HepG2 (cell line): ENCODE results near the gene TBC1D5. TPM values are rescaled to one million over a fixed set of nuclear protein-coding genes. Genes with fewer than 3 reads are reported as not detected.

Experiments used
- ATAC-seq: fragments of 200-7000 bp; cut with Tn5 transposase; 3 replicates; pipeline ENCODE4 v1.9.1; 2020; ENCODE audit warnings: mild to moderate bottlenecking, moderate library complexity
- BruUV-seq: library from RNA; stranded (reverse); fragments of 400-500 nt; replicated peaks from 2 replicates; lab custom pipeline; 2021; lab: Mats Ljungman, UMichigan
- CTCF ChIA-PET: fragments of 300-600 bp; formaldehyde crosslinking; extraction: SDS; loops from one replicate; lab custom pipeline; 2021; ENCODE audit warnings: low total read pairs, inconsistent platforms, low intra/inter-chr PET ratio; lab: Yijun Ruan, JAX
- POLR2A ChIA-PET: fragments of 350-600 bp; sonication (Branson Sonifier 250); formaldehyde crosslinking; loops from one replicate; lab custom pipeline; 2020; ENCODE audit warnings: antibody characterized with exemption, inconsistent platforms; lab: Yijun Ruan, JAX
- DNase-seq: peaks from one replicate; pipeline ENCODE4 v3.0.0-alpha.2; 2015; ENCODE audit warnings: low spot score
- FAIRE-seq: peaks from 3 replicates; lab custom pipeline; 2011; peaks lifted over from hg19 to GRCh38; lab: Jason Lieb, UNC
- H2AFZ ChIP-seq: one replicate; pipeline ENCODE4 v1.6.1; 2011; ENCODE audit warnings: low read length, inconsistent platforms
- H3K27ac ChIP-seq: fragments of 300-600 bp; 3 replicates; pipeline ENCODE4 v1.8.0; 2011; ENCODE audit warnings: mixed run types, mild to moderate bottlenecking, mixed read lengths, low read length, inconsistent platforms; ENCODE audit not compliant: insufficient read depth; ENCODE audit errors: extremely low read length
- H3K27me3 ChIP-seq, 2 experiments: fragments of 200-600 bp in 1 of 2; 2 replicates in 1 of 2; 3 replicates in 1 of 2; pipeline versions ENCODE4 v1.6.0 to v1.8.0; 2011; ENCODE audit warnings: low read length in 2 of 2, mild to moderate bottlenecking in 2 of 2, moderate library complexity in 2 of 2, inconsistent platforms in 1 of 2; ENCODE audit not compliant: insufficient read depth in 2 of 2, control insufficient read depth in 1 of 2
- H3K36me3 ChIP-seq, 2 experiments: fragments of 200-600 bp in 1 of 2; replicated peaks in 1 of 2; 2 replicates in 1 of 2; 3 replicates in 1 of 2; pipeline versions ENCODE4 v1.5.1 to v1.8.0; 2011; ENCODE audit warnings: low read length in 2 of 2, inconsistent platforms in 1 of 2; ENCODE audit not compliant: insufficient read depth in 2 of 2, control insufficient read depth in 1 of 2
- H3K4me1 ChIP-seq: 2 replicates; pipeline ENCODE4 v1.5.1; 2012; ENCODE audit warnings: low read length, inconsistent platforms; ENCODE audit not compliant: insufficient read depth
- H3K4me2 ChIP-seq: 2 replicates; pipeline ENCODE4 v1.6.0; 2011; ENCODE audit warnings: low read depth, low read length, inconsistent platforms
- H3K4me3 ChIP-seq, 3 experiments: fragments of 200-600 bp in 1 of 3; sonication (generic), shearing (Covaris generic) in 1 of 3; replicated peaks in 1 of 3; 2 replicates each; pipeline ENCODE4 v1.5.1; 2011 to 2016; ENCODE audit warnings: low read length in 3 of 3, inconsistent platforms in 2 of 3, low read depth in 2 of 3, mild to moderate bottlenecking in 2 of 3, control low read depth in 1 of 3, mixed read lengths in 1 of 3; ENCODE audit not compliant: insufficient read depth in 1 of 3
- H3K79me2 ChIP-seq: one replicate; pipeline ENCODE4 v1.6.1; 2011; ENCODE audit warnings: low read length, inconsistent platforms; ENCODE audit not compliant: insufficient read depth
- H3K9ac ChIP-seq: 2 replicates; pipeline ENCODE4 v1.6.0; 2011; ENCODE audit warnings: mild to moderate bottlenecking, low read depth, low read length, inconsistent platforms; ENCODE audit not compliant: insufficient read depth
- H3K9me3 ChIP-seq: 2 replicates; pipeline ENCODE4 v1.5.1; 2012; ENCODE audit warnings: mild to moderate bottlenecking, low read length
- H4K20me1 ChIP-seq: 2 replicates; pipeline ENCODE4 v1.6.0; 2011; ENCODE audit warnings: inconsistent platforms, mild to moderate bottlenecking, low read length, moderate library complexity; ENCODE audit not compliant: insufficient read depth
- HNF4A ChIP-seq: sonication (generic); formaldehyde crosslinking; IDR thresholded peaks from 2 replicates; pipeline ENCODE4 v1.4.0; 2020; ENCODE audit warnings: missing genetic modification reagents
- PHF5A ChIP-seq: IDR thresholded peaks from one replicate; pipeline ENCODE4 v1.6.1; 2018; ENCODE audit warnings: low read depth, missing genetic modification reagents; ENCODE audit not compliant: unreplicated experiment
- ZNF12 ChIP-seq: sonication (generic); formaldehyde crosslinking; IDR thresholded peaks from 2 replicates; pipeline ENCODE4 v1.5.0; 2020; ENCODE audit warnings: missing genetic modification reagents
- ZNF703 ChIP-seq: sonication (generic); formaldehyde crosslinking; IDR thresholded peaks from 2 replicates; pipeline ENCODE4 v1.5.1; 2020; ENCODE audit warnings: missing genetic modification reagents, mild to moderate bottlenecking, moderate library complexity, borderline replicate concordance
- ZSCAN30 ChIP-seq: sonication (generic); formaldehyde crosslinking; IDR thresholded peaks from 2 replicates; pipeline ENCODE4 v1.5.0; 2020; ENCODE audit warnings: mild to moderate bottlenecking, missing genetic modification reagents
- in situ Hi-C: cut with HindIII; loops from 2 replicates; pipeline ENCODE4 v1.10.0; 2017; ENCODE audit warnings: low pct_unique_long_range_greater_than_20kb; ENCODE audit not compliant: extremely low pct_ligation_motif_present
- intact Hi-C: fragments of 100-400 bp; cut with micrococcal nuclease; formaldehyde crosslinking; loops from one replicate; pipeline ENCODE4 v1.10.0; 2022; ENCODE audit not compliant: unreplicated experiment
- polyA plus RNA-seq, 8 experiments: library from polyadenylated mRNA; depleted of rRNA in 3 of 8; stranded (reverse) in 7 of 8; unstranded in 1 of 8; fragments of >200 nt; fragmentation: Illumina TruSeq in 4 of 8; extraction: Trizol in 4 of 8; gene quantifications; 2 replicates each; pipeline versions ENCODE4 v1.2.1 to v1.2.3, GENCODE V29; 2011 to 2016; ENCODE audit warnings: low read depth in 4 of 8, missing spikeins in 1 of 8, mixed read lengths in 1 of 8; ENCODE audit not compliant: insufficient read depth in 1 of 8
- total RNA-seq, 5 experiments: library from RNA; depleted of rRNA; stranded (reverse); fragments of >200 nt; fragmentation: Illumina TruSeq; extraction: Trizol; gene quantifications; 2 replicates each; pipeline ENCODE4 v1.2.3, GENCODE V29; 2016; ENCODE audit warnings: low read depth in 1 of 5
- TF ChIP-seq, protein P1 (sequence below): sonication (generic); formaldehyde crosslinking; IDR thresholded peaks from 2 replicates; pipeline ENCODE4 v1.4.0; 2020; ENCODE audit warnings: missing genetic modification reagents, borderline replicate concordance

The TBC1D5 gene
- total and polyA plus RNA-seq, 2 of the 13 experiments (the other 11 are each of a cell fraction or from before 2014, with no cell fraction given) = 19.2 to 33.3 TPM

DNA sequence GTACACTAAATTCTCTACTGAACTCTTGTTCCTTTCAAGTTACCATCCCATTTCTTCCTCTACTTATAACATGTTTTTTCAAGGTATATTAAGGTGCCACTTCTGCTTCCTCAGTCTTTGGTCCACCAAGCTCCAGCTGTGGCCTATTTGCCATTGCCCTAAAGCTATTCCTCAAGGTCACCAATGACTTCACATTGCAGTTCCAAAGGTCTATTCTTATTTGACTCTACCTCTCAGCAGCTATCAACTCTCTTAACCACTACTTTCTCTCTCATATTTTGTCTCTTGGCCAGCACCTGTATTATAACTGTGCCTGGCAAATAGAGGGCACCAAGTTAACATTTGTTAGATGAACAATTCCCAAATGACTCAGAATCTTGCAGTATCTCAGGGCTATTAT lies 503.0 kb downstream of the TBC1D5 start:
- BruUV-seq = no TSS peak
- Histone ChIP-seq H3K27ac (no peak overlapping the region), H3K27me3 (no peaks in the 10 kb centered on the region), H3K4me3 (no peak overlapping the region), H3K9me3 (no peaks in the 10 kb centered on the region), H3K36me3 (0 out of 5 replicates have a peak, but pooled peaks cover 0 to 9% of the 10 kb centered on the region in 2 experiments), H4K20me1 (no peaks in the 10 kb centered on the region), H2AFZ (no peak overlapping the region), H3K4me1 (peaks cover 21% of the 10 kb centered on the region), H3K4me2 (no peak overlapping the region), H3K9ac (no peak overlapping the region), H3K79me2 (no peaks in the 10 kb centered on the region)
- FAIRE-seq = no peak
- intact Hi-C loops (no loop called here), in situ Hi-C loops (loop anchor here (5.0 kb wide), 1 partner anchor 637 kb away; no protein-coding TSS in a partner anchor)
- TF ChIP-seq ZSCAN30 (CRISPR knock-in tag) = no peak
- TF ChIP-seq HNF4A (CRISPR knock-in tag) = peak; percentile 43; the same call in 1 of the 2 replicates
- TF ChIP-seq PHF5A (CRISPR knock-in tag) = no peak
- peak; percentile 94 for TF ChIP-seq ZNF12 (CRISPR knock-in tag)
- TF ChIP-seq, protein P1, sequence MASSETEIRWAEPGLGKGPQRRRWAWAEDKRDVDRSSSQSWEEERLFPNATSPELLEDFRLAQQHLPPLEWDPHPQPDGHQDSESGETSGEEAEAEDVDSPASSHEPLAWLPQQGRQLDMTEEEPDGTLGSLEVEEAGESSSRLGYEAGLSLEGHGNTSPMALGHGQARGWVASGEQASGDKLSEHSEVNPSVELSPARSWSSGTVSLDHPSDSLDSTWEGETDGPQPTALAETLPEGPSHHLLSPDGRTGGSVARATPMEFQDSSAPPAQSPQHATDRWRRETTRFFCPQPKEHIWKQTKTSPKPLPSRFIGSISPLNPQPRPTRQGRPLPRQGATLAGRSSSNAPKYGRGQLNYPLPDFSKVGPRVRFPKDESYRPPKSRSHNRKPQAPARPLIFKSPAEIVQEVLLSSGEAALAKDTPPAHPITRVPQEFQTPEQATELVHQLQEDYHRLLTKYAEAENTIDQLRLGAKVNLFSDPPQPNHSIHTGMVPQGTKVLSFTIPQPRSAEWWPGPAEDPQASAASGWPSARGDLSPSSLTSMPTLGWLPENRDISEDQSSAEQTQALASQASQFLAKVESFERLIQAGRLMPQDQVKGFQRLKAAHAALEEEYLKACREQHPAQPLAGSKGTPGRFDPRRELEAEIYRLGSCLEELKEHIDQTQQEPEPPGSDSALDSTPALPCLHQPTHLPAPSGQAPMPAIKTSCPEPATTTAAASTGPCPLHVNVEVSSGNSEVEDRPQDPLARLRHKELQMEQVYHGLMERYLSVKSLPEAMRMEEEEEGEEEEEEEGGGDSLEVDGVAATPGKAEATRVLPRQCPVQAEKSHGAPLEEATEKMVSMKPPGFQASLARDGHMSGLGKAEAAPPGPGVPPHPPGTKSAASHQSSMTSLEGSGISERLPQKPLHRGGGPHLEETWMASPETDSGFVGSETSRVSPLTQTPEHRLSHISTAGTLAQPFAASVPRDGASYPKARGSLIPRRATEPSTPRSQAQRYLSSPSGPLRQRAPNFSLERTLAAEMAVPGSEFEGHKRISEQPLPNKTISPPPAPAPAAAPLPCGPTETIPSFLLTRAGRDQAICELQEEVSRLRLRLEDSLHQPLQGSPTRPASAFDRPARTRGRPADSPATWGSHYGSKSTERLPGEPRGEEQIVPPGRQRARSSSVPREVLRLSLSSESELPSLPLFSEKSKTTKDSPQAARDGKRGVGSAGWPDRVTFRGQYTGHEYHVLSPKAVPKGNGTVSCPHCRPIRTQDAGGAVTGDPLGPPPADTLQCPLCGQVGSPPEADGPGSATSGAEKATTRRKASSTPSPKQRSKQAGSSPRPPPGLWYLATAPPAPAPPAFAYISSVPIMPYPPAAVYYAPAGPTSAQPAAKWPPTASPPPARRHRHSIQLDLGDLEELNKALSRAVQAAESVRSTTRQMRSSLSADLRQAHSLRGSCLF (CRISPR knock-in tag) = no peak
- no peak for TF ChIP-seq ZNF703 (CRISPR knock-in tag)
- POLR2A ChIA-PET = no interaction called here
- DNase-seq = peak; percentile 21
- ATAC-seq = peak; percentile 74
- CTCF ChIA-PET = no interaction called here
